Thyroid gland (tissue), 4 donors: ENCODE results near the gene ZFP3.

ENCODE experiments used
- CTCF ChIP-seq, 6 experiments: fragments of 200-600 bp in 3 of 6; fragments of 450-650 bp in 3 of 6; sonication (generic) in 3 of 6; IDR thresholded peaks; one replicate each; pipeline ENCODE4 v1.5.1; 2016 to 2019; ENCODE audit warnings: antibody characterized with exemption in 6 of 6, mild to moderate bottlenecking in 2 of 6, inconsistent platforms in 1 of 6, moderate library complexity in 1 of 6
- POLR2A ChIP-seq, 2 donors: fragments of 450-650 bp; IDR thresholded peaks; one replicate each; pipeline ENCODE4 v1.6.1; 2017; ENCODE audit warnings: antibody characterized with exemption in 2 of 2, mild to moderate bottlenecking in 2 of 2, moderate library complexity in 1 of 2

GRCh38 chr17:5092218-5093010, 14.1 kb downstream of the ZFP3 start:
- TF ChIP-seq POLR2A (IDR thresholded peaks at IDR 0.05) (no peak), CTCF (IDR thresholded peaks at IDR 0.05) (no peak)
